ENCODE measurements around the gene RYR2.

The RYR2 gene

DNA sequence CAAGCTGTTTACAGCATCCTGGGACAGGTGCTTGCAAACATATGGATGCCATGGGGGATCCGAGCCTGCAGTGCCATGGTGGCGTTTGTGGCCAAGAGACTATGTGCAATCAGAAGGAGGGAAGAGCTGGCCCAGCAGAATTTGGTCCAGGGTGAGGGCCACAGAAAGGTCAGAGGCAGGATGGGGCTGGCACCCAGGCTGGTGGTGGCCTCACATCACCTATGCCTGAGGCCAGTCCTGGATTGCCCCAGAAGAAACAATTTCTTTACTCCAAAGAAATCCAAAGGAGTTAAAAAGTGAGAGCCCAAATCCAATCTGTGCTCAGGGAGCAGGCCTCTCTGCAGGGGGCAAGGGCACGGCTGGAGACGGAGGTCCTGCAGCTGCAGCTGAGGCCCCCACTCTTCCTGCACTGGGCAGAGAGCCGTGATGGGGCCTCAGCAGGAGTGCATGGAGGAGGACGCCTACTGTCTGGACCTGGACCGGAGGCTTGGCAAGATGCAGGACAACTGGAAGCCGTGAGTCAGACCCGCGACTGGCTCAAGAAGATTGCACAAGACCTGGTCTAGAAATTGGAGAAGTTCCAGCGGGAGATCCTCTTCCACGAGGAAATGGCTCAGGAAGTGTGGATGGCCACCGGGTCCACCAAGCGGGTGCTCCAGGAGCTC lies 163.5 kb downstream of the RYR2 start:
- Histone ChIP-seq H3K4me3 (ENCODE audit: insufficient read depth, low read depth, low read length, poor library complexity, severe bottlenecking) (no peak overlapping the region), H3K27ac (ENCODE audit: insufficient read depth, low read length, poor library complexity, severe bottlenecking) (no peak overlapping the region), H3K27me3 (replicated peaks; ENCODE audit: control insufficient read depth, insufficient read depth, low read length, poor library complexity, severe bottlenecking) (no peaks in the 10 kb centered on the region), H3K4me1 (ENCODE audit: control insufficient read depth, insufficient read depth, low read length, poor library complexity, severe bottlenecking) (no peaks in the 10 kb centered on the region), H3K9me3 (ENCODE audit: control insufficient read depth, low read length) (no peaks in the 10 kb centered on the region), H3K36me3 (ENCODE audit: control insufficient read depth, insufficient read depth, low read length) (no peaks in the 10 kb centered on the region)
- no peak for DNase-seq

DNA sequence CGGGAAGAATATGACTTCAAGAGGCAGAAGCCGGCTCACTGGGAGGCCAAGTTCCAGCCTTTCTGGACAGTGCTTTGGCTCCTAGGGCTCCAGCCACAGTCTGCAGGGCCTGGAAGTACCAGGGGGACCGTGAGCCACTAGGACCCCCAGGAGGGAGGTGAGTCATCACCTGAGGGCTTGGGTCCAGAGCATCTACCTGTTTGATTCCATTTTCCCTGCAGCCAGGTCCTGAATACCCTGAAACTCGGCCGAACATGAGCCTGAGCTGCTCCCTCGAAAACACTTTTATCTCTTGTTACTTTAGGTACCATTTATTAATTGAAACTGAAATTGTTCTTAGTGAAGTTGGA lies 164.1 kb downstream of the RYR2 start:
- no peak overlapping the region for H3K4me3 ChIP-seq (ENCODE audit: insufficient read depth, low read depth, low read length, poor library complexity, severe bottlenecking)
- no peaks in the 10 kb centered on the region for H3K36me3 ChIP-seq (ENCODE audit: control insufficient read depth, insufficient read depth, low read length)
- no peaks in the 10 kb centered on the region for H3K9me3 ChIP-seq (ENCODE audit: control insufficient read depth, low read length)
- no peaks in the 10 kb centered on the region for H3K27me3 ChIP-seq (replicated peaks; ENCODE audit: control insufficient read depth, insufficient read depth, low read length, poor library complexity, severe bottlenecking)
- H3K4me1 ChIP-seq (ENCODE audit: control insufficient read depth, insufficient read depth, low read length, poor library complexity, severe bottlenecking), result no peaks in the 10 kb centered on the region
- DNase-seq, result no peak
- H3K27ac ChIP-seq (ENCODE audit: insufficient read depth, low read length, poor library complexity, severe bottlenecking), result no peak overlapping the region

DNA sequence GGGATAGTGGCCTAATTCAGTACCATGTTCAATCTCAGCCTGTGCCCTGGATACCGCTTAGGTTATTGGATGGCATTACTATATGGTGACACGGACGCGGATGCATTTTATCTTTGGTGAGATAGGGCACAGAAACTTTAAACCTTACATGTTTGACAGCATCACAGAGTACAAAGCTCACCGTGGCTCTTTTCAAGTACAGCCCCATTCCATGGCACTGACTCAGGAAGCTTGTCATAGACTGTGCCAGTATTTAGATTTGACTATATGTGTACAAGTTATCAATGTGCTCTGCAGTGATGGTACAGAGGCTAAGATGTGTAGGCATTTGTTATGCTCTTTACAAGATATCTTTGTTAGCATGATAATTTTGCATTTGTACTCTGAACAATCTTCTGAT lies 169.0 kb downstream of the RYR2 start:
- no peak for DNase-seq
- Histone ChIP-seq H3K27ac (ENCODE audit: insufficient read depth, low read length, poor library complexity, severe bottlenecking) (no peak overlapping the region), H3K9me3 (ENCODE audit: control insufficient read depth, low read length) (no peaks in the 10 kb centered on the region), H3K4me1 (ENCODE audit: control insufficient read depth, insufficient read depth, low read length, poor library complexity, severe bottlenecking) (no peaks in the 10 kb centered on the region), H3K27me3 (replicated peaks; ENCODE audit: control insufficient read depth, insufficient read depth, low read length, poor library complexity, severe bottlenecking) (no peaks in the 10 kb centered on the region), H3K36me3 (ENCODE audit: control insufficient read depth, insufficient read depth, low read length) (no peaks in the 10 kb centered on the region), H3K4me3 (ENCODE audit: insufficient read depth, low read depth, low read length, poor library complexity, severe bottlenecking) (no peak overlapping the region)

DNA sequence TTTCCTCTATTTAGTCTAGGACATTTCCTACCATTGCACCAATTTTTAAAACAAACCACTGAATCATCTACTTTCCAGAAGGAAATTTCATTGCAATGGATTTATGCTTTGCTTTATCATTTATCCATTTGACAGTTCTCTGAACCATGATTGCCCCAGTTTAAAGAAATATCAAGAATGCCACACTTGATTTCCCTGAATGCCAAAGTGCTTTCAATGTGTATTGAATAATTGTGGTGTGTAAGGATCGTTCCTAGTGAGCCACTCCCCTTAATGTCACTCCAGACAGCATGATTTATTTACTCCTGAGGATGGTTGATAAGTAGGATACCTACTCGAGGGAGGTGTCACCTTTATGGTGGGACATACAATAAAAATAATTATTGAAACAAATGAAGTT lies 169.6 kb downstream of the RYR2 start:
- DNase-seq, result no peak
- no peaks in the 10 kb centered on the region for H3K9me3 ChIP-seq (ENCODE audit: control insufficient read depth, low read length)

GRCh38 chr1:237219751-237220642 lies 178.0 kb downstream of the RYR2 start:
- Histone ChIP-seq H3K27ac (ENCODE audit: insufficient read depth, low read length, poor library complexity, severe bottlenecking) (no peak overlapping the region), H3K4me3 (ENCODE audit: insufficient read depth, low read depth, low read length, poor library complexity, severe bottlenecking) (no peak overlapping the region)

More for the DNA sequence above, 169.6 kb downstream of the RYR2 start:
- Histone ChIP-seq H3K36me3 (ENCODE audit: control insufficient read depth, insufficient read depth, low read length) (no peaks in the 10 kb centered on the region), H3K4me1 (ENCODE audit: control insufficient read depth, insufficient read depth, low read length, poor library complexity, severe bottlenecking) (no peaks in the 10 kb centered on the region), H3K27me3 (replicated peaks; ENCODE audit: control insufficient read depth, insufficient read depth, low read length, poor library complexity, severe bottlenecking) (no peaks in the 10 kb centered on the region), H3K4me3 (ENCODE audit: insufficient read depth, low read depth, low read length, poor library complexity, severe bottlenecking) (no peak overlapping the region), H3K27ac (ENCODE audit: insufficient read depth, low read length, poor library complexity, severe bottlenecking) (no peak overlapping the region)

DNA sequence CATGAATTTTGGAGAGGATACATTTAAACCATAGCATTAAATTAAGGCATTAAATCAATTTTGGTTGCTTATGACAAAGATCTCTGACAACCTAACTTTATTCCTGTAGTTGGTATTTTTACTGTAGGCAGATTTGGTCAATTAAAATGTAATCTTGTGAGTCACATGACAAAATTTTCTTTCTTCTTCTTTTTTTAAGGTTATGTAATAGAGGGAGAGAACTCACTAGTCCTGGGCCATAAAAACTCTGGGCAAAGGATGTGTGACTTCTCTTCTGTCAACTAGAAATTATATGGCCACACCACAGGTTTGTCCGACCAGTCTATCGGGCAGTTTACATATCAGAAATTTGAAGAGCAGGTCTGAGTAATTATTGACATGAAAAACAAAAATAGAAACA lies 181.4 kb downstream of the RYR2 start:
- DNase-seq, result no peak
- H3K36me3 ChIP-seq (ENCODE audit: control insufficient read depth, insufficient read depth, low read length), result no peaks in the 10 kb centered on the region
- no peaks in the 10 kb centered on the region for H3K27me3 ChIP-seq (replicated peaks; ENCODE audit: control insufficient read depth, insufficient read depth, low read length, poor library complexity, severe bottlenecking)
- no peak overlapping the region for H3K4me3 ChIP-seq (ENCODE audit: insufficient read depth, low read depth, low read length, poor library complexity, severe bottlenecking)
- H3K27ac ChIP-seq (ENCODE audit: insufficient read depth, low read length, poor library complexity, severe bottlenecking), result no peak overlapping the region
- H3K4me1 ChIP-seq (ENCODE audit: control insufficient read depth, insufficient read depth, low read length, poor library complexity, severe bottlenecking), result no peaks in the 10 kb centered on the region
- no peaks in the 10 kb centered on the region for H3K9me3 ChIP-seq (ENCODE audit: control insufficient read depth, low read length)

More at GRCh38 chr1:237219751-237220642, 178.0 kb downstream of the RYR2 start:
- Histone ChIP-seq H3K9me3 (ENCODE audit: control insufficient read depth, low read length) (no peaks in the 10 kb centered on the region), H3K36me3 (ENCODE audit: control insufficient read depth, insufficient read depth, low read length) (no peaks in the 10 kb centered on the region), H3K4me1 (ENCODE audit: control insufficient read depth, insufficient read depth, low read length, poor library complexity, severe bottlenecking) (no peaks in the 10 kb centered on the region), H3K27me3 (replicated peaks; ENCODE audit: control insufficient read depth, insufficient read depth, low read length, poor library complexity, severe bottlenecking) (no peaks in the 10 kb centered on the region)
- no peak for DNase-seq

DNA sequence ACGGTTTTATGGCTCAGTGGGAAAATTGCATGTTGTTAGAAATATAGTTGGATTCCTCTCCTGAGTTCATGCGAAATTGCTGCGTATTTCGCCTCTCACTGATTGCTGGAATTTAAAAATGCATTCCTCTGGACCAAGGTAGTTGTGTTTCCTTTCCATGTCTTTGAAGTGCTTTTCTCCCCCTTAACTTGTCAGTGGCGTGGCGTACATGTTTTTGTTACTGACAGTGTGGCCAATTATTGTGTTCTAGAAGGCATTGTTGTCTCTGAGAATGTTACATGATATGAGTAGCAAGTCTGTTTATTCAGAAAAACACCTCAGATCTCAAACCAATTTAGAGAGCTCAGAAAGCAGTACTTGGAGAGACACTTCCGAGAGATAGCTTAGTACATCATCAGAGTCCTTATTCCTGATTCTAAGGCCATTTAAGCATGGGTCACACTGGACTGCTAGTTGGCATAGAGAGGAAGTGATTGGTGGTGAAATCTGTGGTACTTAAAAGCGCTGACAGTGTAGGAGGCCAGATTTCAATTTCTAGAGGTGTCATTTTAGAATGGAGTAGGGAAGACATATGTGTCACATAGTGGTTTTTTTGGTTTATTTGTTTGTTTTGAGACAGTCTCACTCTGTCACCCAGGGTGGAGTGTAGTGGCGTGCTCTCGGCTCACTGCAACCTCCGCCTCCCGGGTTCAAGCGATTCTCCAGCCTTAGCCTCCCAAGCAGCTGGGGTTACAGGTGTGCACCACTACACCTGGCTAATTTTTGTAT lies 184.4 kb downstream of the RYR2 start:
- H3K36me3 ChIP-seq (ENCODE audit: control insufficient read depth, insufficient read depth, low read length), result no peaks in the 10 kb centered on the region
- H3K9me3 ChIP-seq (ENCODE audit: control insufficient read depth, low read length), result no peaks in the 10 kb centered on the region
- DNase-seq, result no peak
- H3K27ac ChIP-seq (ENCODE audit: insufficient read depth, low read length, poor library complexity, severe bottlenecking), result no peak overlapping the region
- no peaks in the 10 kb centered on the region for H3K4me1 ChIP-seq (ENCODE audit: control insufficient read depth, insufficient read depth, low read length, poor library complexity, severe bottlenecking)
- H3K27me3 ChIP-seq (replicated peaks; ENCODE audit: control insufficient read depth, insufficient read depth, low read length, poor library complexity, severe bottlenecking), result no peaks in the 10 kb centered on the region
- no peak overlapping the region for H3K4me3 ChIP-seq (ENCODE audit: insufficient read depth, low read depth, low read length, poor library complexity, severe bottlenecking)

- Histone ChIP-seq H3K9me3 (ENCODE audit: control insufficient read depth, low read length) (no peaks in the 10 kb centered on the region), H3K4me1 (ENCODE audit: control insufficient read depth, insufficient read depth, low read length, poor library complexity, severe bottlenecking) (no peaks in the 10 kb centered on the region), H3K27me3 (replicated peaks; ENCODE audit: control insufficient read depth, insufficient read depth, low read length, poor library complexity, severe bottlenecking) (no peaks in the 10 kb centered on the region), H3K27ac (ENCODE audit: insufficient read depth, low read length, poor library complexity, severe bottlenecking) (no peak overlapping the region), H3K36me3 (ENCODE audit: control insufficient read depth, insufficient read depth, low read length) (no peaks in the 10 kb centered on the region), H3K4me3 (ENCODE audit: insufficient read depth, low read depth, low read length, poor library complexity, severe bottlenecking) (no peak overlapping the region)
- no peak for DNase-seq
Measured at GRCh38 chr1:237227476-237227875, 185.5 kb downstream of the RYR2 start.

DNA sequence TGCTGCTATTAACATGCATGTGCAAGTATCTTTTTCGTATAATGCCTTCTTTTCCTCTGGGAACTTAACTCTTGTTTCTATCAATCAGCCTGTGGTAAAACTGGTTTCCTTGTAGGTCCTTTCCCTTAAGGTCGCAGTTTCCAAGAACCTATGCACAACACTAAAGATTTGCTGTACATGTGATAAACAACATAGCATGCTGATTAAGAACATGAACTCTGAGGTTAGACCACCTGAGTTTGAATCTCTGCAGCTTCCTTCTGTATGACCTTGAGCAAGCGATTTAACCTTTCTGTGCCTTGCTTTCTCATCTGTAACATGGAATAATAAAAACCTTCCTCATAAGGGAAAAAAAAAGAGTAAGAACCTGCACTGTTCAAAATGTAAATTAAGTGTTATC lies 186.4 kb downstream of the RYR2 start:
- no peaks in the 10 kb centered on the region for H3K9me3 ChIP-seq (ENCODE audit: control insufficient read depth, low read length)
- H3K4me1 ChIP-seq (ENCODE audit: control insufficient read depth, insufficient read depth, low read length, poor library complexity, severe bottlenecking), result no peaks in the 10 kb centered on the region
- DNase-seq, result no peak
- no peak overlapping the region for H3K4me3 ChIP-seq (ENCODE audit: insufficient read depth, low read depth, low read length, poor library complexity, severe bottlenecking)
- H3K36me3 ChIP-seq (ENCODE audit: control insufficient read depth, insufficient read depth, low read length), result no peaks in the 10 kb centered on the region
- no peak overlapping the region for H3K27ac ChIP-seq (ENCODE audit: insufficient read depth, low read length, poor library complexity, severe bottlenecking)
- H3K27me3 ChIP-seq (replicated peaks; ENCODE audit: control insufficient read depth, insufficient read depth, low read length, poor library complexity, severe bottlenecking), result no peaks in the 10 kb centered on the region

DNA sequence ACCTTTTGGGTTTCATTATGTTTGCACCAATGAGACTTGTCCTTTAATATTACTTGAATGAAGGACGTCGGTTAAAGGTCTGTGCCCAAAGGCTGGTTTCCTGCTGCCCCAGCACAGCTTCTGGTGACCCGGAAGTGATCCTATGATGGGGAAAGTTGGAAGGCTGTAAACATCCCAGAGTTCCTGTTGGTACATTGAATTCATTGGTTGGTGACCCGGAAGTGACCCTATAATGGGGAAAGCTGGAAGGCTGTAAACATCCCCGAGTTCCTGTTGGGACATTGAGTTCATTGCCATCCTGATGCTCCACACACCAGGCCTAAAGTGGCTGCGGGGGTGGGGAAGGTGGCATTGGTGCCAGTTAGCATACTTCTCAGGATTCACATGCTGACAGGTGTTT lies 187.3 kb downstream of the RYR2 start:
- Histone ChIP-seq H3K4me1 (ENCODE audit: control insufficient read depth, insufficient read depth, low read length, poor library complexity, severe bottlenecking) (no peaks in the 10 kb centered on the region), H3K36me3 (ENCODE audit: control insufficient read depth, insufficient read depth, low read length) (no peaks in the 10 kb centered on the region), H3K27ac (ENCODE audit: insufficient read depth, low read length, poor library complexity, severe bottlenecking) (no peak overlapping the region), H3K4me3 (ENCODE audit: insufficient read depth, low read depth, low read length, poor library complexity, severe bottlenecking) (no peak overlapping the region), H3K27me3 (replicated peaks; ENCODE audit: control insufficient read depth, insufficient read depth, low read length, poor library complexity, severe bottlenecking) (no peaks in the 10 kb centered on the region), H3K9me3 (ENCODE audit: control insufficient read depth, low read length) (no peaks in the 10 kb centered on the region)
- DNase-seq, result no peak
